K562 (cell line): Measurements from ENCODE around the gene FGF12. TPM values are rescaled to one million over a fixed set of nuclear protein-coding genes. Genes with fewer than 3 reads are reported as not detected.
"Not testable (repeated sequence)": the region's sequence is repeated elsewhere in the genome, so short reads cannot be mapped to it uniquely, and the experiment has no call there.

Source experiments
- ATAC-seq: fragments of 200-7000 bp; cut with Tn5 transposase; 3 replicates; pipeline ENCODE4 v1.9.1; 2020; ENCODE audit warnings: moderate library complexity
- BruUV-seq: library from RNA; stranded (reverse); fragments of 400-500 nt; replicated peaks from 2 replicates; lab custom pipeline; 2021; lab: Mats Ljungman, UMichigan
- CTCF ChIA-PET: fragments of 300-600 bp; formaldehyde crosslinking; extraction: SDS; loops from one replicate; lab custom pipeline; 2021; ENCODE audit warnings: low intra/inter-chr PET ratio; lab: Yijun Ruan, JAX
- POLR2A ChIA-PET: fragments of 300-600, 350-650 bp; sonication (Branson Sonifier 250); formaldehyde crosslinking; extraction: SDS; loops from one replicate; lab custom pipeline; 2021; ENCODE audit warnings: antibody characterized with exemption, inconsistent platforms; lab: Yijun Ruan, JAX
- DNase-seq, 4 experiments: peaks; one replicate each; pipeline versions ENCODE4 v3.0.0 to v3.0.0-alpha.2; 2011 to 2018; ENCODE audit warnings: low spot score in 3 of 4, mixed read lengths in 3 of 4; ENCODE audit errors: extremely low read depth in 1 of 4
- FAIRE-seq: peaks from 2 replicates; lab custom pipeline; 2011; peaks lifted over from hg19 to GRCh38; lab: Jason Lieb, UNC
- H2AFZ ChIP-seq: 2 replicates; pipeline ENCODE4 v1.6.0; 2011; ENCODE audit warnings: low read depth, low read length, control low read depth, inconsistent platforms
- H3K27ac ChIP-seq: fragments of 200-600 bp; 3 replicates; pipeline ENCODE4 v1.8.0; 2011; ENCODE audit warnings: low read depth, mild to moderate bottlenecking, control low read depth, inconsistent platforms, low read length, moderate library complexity, mixed read lengths; ENCODE audit errors: extremely low read depth
- H3K27me3 ChIP-seq, 2 experiments: fragments of 300-600 bp in 1 of 2; 2 replicates in 1 of 2; 3 replicates in 1 of 2; pipeline versions ENCODE4 v1.6.0 to v1.8.0; 2011; ENCODE audit warnings: inconsistent platforms in 2 of 2, low read length in 2 of 2, mild to moderate bottlenecking in 1 of 2, mixed read lengths in 1 of 2, moderate library complexity in 1 of 2; ENCODE audit not compliant: control insufficient read depth in 2 of 2, insufficient read depth in 2 of 2
- H3K36me3 ChIP-seq: fragments of 300-600 bp; 3 replicates; pipeline ENCODE4 v1.8.0; 2011; ENCODE audit warnings: mild to moderate bottlenecking, low read length, inconsistent platforms; ENCODE audit not compliant: control insufficient read depth, insufficient read depth
- H3K4me1 ChIP-seq, 2 experiments: fragments of 200-600 bp in 1 of 2; replicated peaks in 1 of 2; 2 replicates in 1 of 2; 3 replicates in 1 of 2; pipeline versions ENCODE4 v1.5.1 to v1.8.0; 2011; ENCODE audit warnings: inconsistent platforms in 2 of 2, low read length in 2 of 2, mild to moderate bottlenecking in 1 of 2, mixed read lengths in 1 of 2, moderate library complexity in 1 of 2; ENCODE audit not compliant: control insufficient read depth in 2 of 2, insufficient read depth in 2 of 2
- H3K4me2 ChIP-seq: 2 replicates; pipeline ENCODE4 v1.6.1; 2011; ENCODE audit warnings: low read length, control low read depth, inconsistent platforms, mixed read lengths; ENCODE audit not compliant: insufficient read depth
- H3K4me3 ChIP-seq: fragments of 200-600 bp; sonication (generic), shearing (Covaris generic); 2 replicates; pipeline ENCODE4 v1.5.1; 2016; ENCODE audit warnings: control low read depth, inconsistent platforms
- H3K79me2 ChIP-seq: fragments of 200-600 bp; 3 replicates; pipeline ENCODE4 v1.8.0; 2011; ENCODE audit warnings: low read length, inconsistent platforms; ENCODE audit not compliant: control insufficient read depth, insufficient read depth
- H3K9ac ChIP-seq, 2 experiments: 2 replicates each; pipeline versions ENCODE4 v1.6.0 to v1.6.1; 2011; ENCODE audit warnings: low read depth in 2 of 2, low read length in 2 of 2, control low read depth in 1 of 2, inconsistent platforms in 1 of 2, mild to moderate bottlenecking in 1 of 2, mixed read lengths in 1 of 2; ENCODE audit not compliant: insufficient read depth in 1 of 2
- H3K9me1 ChIP-seq: one replicate; pipeline ENCODE4 v1.6.0; 2011; ENCODE audit warnings: inconsistent platforms, mild to moderate bottlenecking, low read length, moderate library complexity; ENCODE audit not compliant: control insufficient read depth, insufficient read depth
- H3K9me3 ChIP-seq: replicated peaks from 2 replicates; pipeline ENCODE4 v1.5.1; 2011; ENCODE audit warnings: low read depth, low read length, inconsistent platforms; ENCODE audit not compliant: control insufficient read depth, insufficient read depth
- H4K20me1 ChIP-seq: replicated peaks from 2 replicates; pipeline ENCODE4 v1.6.1; 2011; ENCODE audit warnings: low read length, inconsistent platforms, mixed read lengths; ENCODE audit not compliant: control insufficient read depth, insufficient read depth
- ATF7 ChIP-seq: fragments of 450-650 bp; IDR thresholded peaks from 2 replicates; pipeline ENCODE4 v1.7.1; 2014; ENCODE audit warnings: mild to moderate bottlenecking, moderate library complexity
- KDM4B ChIP-seq, 2 experiments: fragments of 450-650 bp in 1 of 2; sonication (generic) in 1 of 2; IDR thresholded peaks; 2 replicates each; pipeline ENCODE4 v1.6.1; 2016 to 2017; ENCODE audit warnings: borderline replicate concordance in 2 of 2, antibody characterized with exemption in 1 of 2, low read depth in 1 of 2, mild to moderate bottlenecking in 1 of 2
- POLR2G ChIP-seq: fragments of 200-400 bp; formaldehyde crosslinking; IDR thresholded peaks from 2 replicates; pipeline ENCODE4 v1.6.1; 2017; ENCODE audit warnings: low read depth, mild to moderate bottlenecking, antibody characterized with exemption, low read length, moderate library complexity
- SMARCE1 ChIP-seq: fragments of 450-650 bp; IDR thresholded peaks from 2 replicates; pipeline ENCODE4 v1.7.1; 2016; ENCODE audit warnings: mild to moderate bottlenecking
- WGBS: fragments of 100-300 bp; shearing (Covaris generic); methylation state at CpG from one replicate; pipeline ENCODE4 v1.1.6; 2016; ENCODE audit warnings: low coverage, mixed read lengths; ENCODE audit not compliant: insufficient coverage; ENCODE audit errors: missing lambda C conversion rate; 5-methylcytosine and 5-hydroxymethylcytosine counted together
- in situ Hi-C: fragments of 300-500 bp; cut with MboI; formaldehyde crosslinking; loops from 4 replicates; pipeline ENCODE4 v1.15.0; 2018; ENCODE audit warnings: inconsistent platforms, mixed read lengths
- intact Hi-C: fragments of 100-400 bp; cut with micrococcal nuclease; formaldehyde crosslinking; loops from 2 replicates; pipeline ENCODE4 v1.14.2; 2022
- polyA plus RNA-seq, 8 experiments: library from polyadenylated mRNA; depleted of rRNA in 4 of 8; stranded (reverse) in 5 of 8; unstranded in 3 of 8; fragments of >200 nt; fragmentation: Nextera tagmentation in 2 of 8; fragmentation: Illumina TruSeq in 1 of 8; extraction: Ambion mirVana in 2 of 8; extraction: Trizol in 1 of 8; gene quantifications; 2 replicates each; pipeline versions ENCODE4 v1.2.1 to v1.2.3, GENCODE V29; 2011 to 2014; ENCODE audit warnings: inconsistent platforms in 1 of 8, missing spikeins in 1 of 8
- total RNA-seq, 7 experiments: library from RNA; depleted of rRNA in 6 of 7; stranded (reverse); fragments of >200 nt in 6 of 7; fragmentation: Illumina TruSeq in 2 of 7; extraction: Trizol in 2 of 7; gene quantifications; 2 replicates each; pipeline versions ENCODE4 v1.2.1 to v1.2.3, GENCODE V29; 2011 to 2021; ENCODE audit warnings: low replicate concordance in 1 of 7
- TF ChIP-seq, protein P1 (sequence below): fragments of 450-650 bp; formaldehyde crosslinking; IDR thresholded peaks from 2 replicates; pipeline ENCODE4 v1.4.0; 2020; ENCODE audit warnings: mild to moderate bottlenecking, moderate library complexity

The FGF12 gene
- total and polyA plus RNA-seq, 9 of the 15 experiments (the other 6 are each of a cell fraction or from before 2014, with no cell fraction given) = not detected

DNA sequence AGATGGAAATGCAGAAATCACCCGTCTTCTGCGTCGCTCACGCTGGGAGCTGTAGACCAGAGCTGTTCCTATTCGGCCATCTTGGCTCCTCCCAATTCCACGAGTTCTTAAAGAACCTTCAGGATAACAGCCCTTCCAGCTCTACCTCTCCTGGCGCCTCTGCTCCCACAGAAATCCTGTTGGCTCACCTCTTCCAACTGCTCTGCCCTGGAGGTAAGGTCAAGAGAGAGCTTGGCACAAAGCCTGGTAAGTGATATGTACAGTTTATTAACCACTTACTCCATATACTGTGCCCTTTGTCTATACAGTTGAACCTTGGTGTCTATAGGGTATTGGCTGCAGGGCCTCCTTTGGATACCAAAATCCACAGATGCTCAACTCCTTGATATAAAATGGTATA, 17.8 kb upstream of the FGF12 start:
- Histone ChIP-seq H3K4me3 (no peak overlapping the region), H3K79me2 (no peaks in the 10 kb centered on the region), H3K36me3 (no peaks in the 10 kb centered on the region), H3K9me3 (no peaks in the 10 kb centered on the region), H3K27ac (no peak overlapping the region), H3K9ac (no peak overlapping the region), H3K4me1 (no peaks in the 10 kb centered on the region), H3K27me3 (no peaks in the 10 kb centered on the region), H3K4me2 (no peak overlapping the region), H3K9me1 (no peaks in the 10 kb centered on the region), H4K20me1 (no peaks in the 10 kb centered on the region), H2AFZ (no peak overlapping the region)
- POLR2A ChIA-PET = no interaction called here
- intact Hi-C loops = no loop called here
- CTCF ChIA-PET = no interaction called here
- no TSS peak for BruUV-seq
- 0% methylated on average over 5 of the region's 7 CpGs for WGBS
- no peak for ATAC-seq
- TF ChIP-seq POLR2G (no peak), KDM4B (IDR thresholded peaks at IDR 0.05; ENCODE audit: borderline replicate concordance in 2 of 2, low read depth in 1 of 2) (no peak), ATF7 (no peak), SMARCE1 (no peak)
- TF ChIP-seq, protein P1, sequence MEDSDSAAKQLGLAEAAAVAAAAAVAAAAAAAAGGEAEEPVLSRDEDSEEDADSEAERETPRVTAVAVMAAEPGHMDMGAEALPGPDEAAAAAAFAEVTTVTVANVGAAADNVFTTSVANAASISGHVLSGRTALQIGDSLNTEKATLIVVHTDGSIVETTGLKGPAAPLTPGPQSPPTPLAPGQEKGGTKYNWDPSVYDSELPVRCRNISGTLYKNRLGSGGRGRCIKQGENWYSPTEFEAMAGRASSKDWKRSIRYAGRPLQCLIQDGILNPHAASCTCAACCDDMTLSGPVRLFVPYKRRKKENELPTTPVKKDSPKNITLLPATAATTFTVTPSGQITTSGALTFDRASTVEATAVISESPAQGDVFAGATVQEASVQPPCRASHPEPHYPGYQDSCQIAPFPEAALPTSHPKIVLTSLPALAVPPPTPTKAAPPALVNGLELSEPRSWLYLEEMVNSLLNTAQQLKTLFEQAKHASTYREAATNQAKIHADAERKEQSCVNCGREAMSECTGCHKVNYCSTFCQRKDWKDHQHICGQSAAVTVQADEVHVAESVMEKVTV (CRISPR knock-in tag) = no peak
- in situ Hi-C loops = no loop called here
- FAIRE-seq = no peak
- DNase-seq = no peak

- FAIRE-seq, CTCF ChIA-PET: not testable (repeated sequence)
These were observed 17.3 kb upstream of the FGF12 start for GRCh38 chr3:192744604-192745003.

More at GRCh38 chr3:192744604-192745003, 17.3 kb upstream of the FGF12 start:
- in situ Hi-C loops, ATAC-seq, H3K4me2 ChIP-seq, H3K27ac ChIP-seq, H3K4me1 ChIP-seq, H3K4me3 ChIP-seq, H3K27me3 ChIP-seq, BruUV-seq, H4K20me1 ChIP-seq, H3K79me2 ChIP-seq, DNase-seq, H3K36me3 ChIP-seq, H3K9me3 ChIP-seq, POLR2A ChIA-PET, H3K9ac ChIP-seq, H3K9me1 ChIP-seq, H2AFZ ChIP-seq, intact Hi-C loops: not testable (repeated sequence)
- 1% methylated on average over 7 of the region's 19 CpGs for WGBS
